Uterus (tissue), 2 donors: ENCODE data around the gene SELP.

Experiments
- CTCF ChIP-seq, 4 experiments: fragments of 200-600 bp in 2 of 4; fragments of 450-650 bp in 2 of 4; sonication (generic) in 2 of 4; IDR thresholded peaks; one replicate each; pipeline ENCODE4 v1.5.1; 2016 to 2019; ENCODE audit warnings: antibody characterized with exemption in 4 of 4, mild to moderate bottlenecking in 2 of 4, moderate library complexity in 1 of 4
- POLR2A ChIP-seq, 2 donors: fragments of 450-650 bp; IDR thresholded peaks; one replicate each; pipeline ENCODE4 v1.6.1; 2016; ENCODE audit warnings: antibody characterized with exemption in 2 of 2, mild to moderate bottlenecking in 1 of 2, moderate library complexity in 1 of 2

GRCh38 chr1:169571450-169571849 lies 58.5 kb downstream of the SELP start:
- TF ChIP-seq CTCF (IDR thresholded peaks at IDR 0.05): no peak
- no peak for TF ChIP-seq POLR2A (IDR thresholded peaks at IDR 0.05)
